Measurements from ENCODE around the gene SNX20.

SNX20 gene

GRCh38 chr16:50680556-50680893 is 587 bp downstream of the SNX20 start:
- DNase-seq, result no peak
- no peak for TF ChIP-seq CTCF (IDR thresholded peaks at IDR 0.05; ENCODE audit: low read depth, low read length)
- H3K36me3 ChIP-seq, result no peaks in the 10 kb centered on the region
- no peaks in the 10 kb centered on the region for H3K9me3 ChIP-seq (ENCODE audit: severe bottlenecking)
- H3K4me3 ChIP-seq (ENCODE audit: low read depth, low read length), result no peak overlapping the region
- no peaks in the 10 kb centered on the region for H3K27me3 ChIP-seq (ENCODE audit: insufficient read depth, low read depth, severe bottlenecking)
- no peak overlapping the region for H3K27ac ChIP-seq

- Histone ChIP-seq H3K9me3 (ENCODE audit: severe bottlenecking) (no peaks in the 10 kb centered on the region), H3K27me3 (ENCODE audit: insufficient read depth, low read depth, severe bottlenecking) (no peaks in the 10 kb centered on the region), H3K27ac (no peak overlapping the region), H3K36me3 (no peaks in the 10 kb centered on the region), H3K4me3 (ENCODE audit: low read depth, low read length) (no peak overlapping the region)
- no peak for TF ChIP-seq CTCF (IDR thresholded peaks at IDR 0.05; ENCODE audit: low read depth, low read length)
- no peak for DNase-seq
Observed at GRCh38 chr16:50679676-50680555, 1.2 kb downstream of the SNX20 start.

- Histone ChIP-seq H3K27me3 (ENCODE audit: insufficient read depth, low read depth, severe bottlenecking) (no peaks in the 10 kb centered on the region), H3K4me3 (ENCODE audit: low read depth, low read length) (no peak overlapping the region), H3K36me3 (no peaks in the 10 kb centered on the region), H3K27ac (no peak overlapping the region), H3K9me3 (ENCODE audit: severe bottlenecking) (no peaks in the 10 kb centered on the region)
- no peak for TF ChIP-seq CTCF (IDR thresholded peaks at IDR 0.05; ENCODE audit: low read depth, low read length)
- no peak for DNase-seq
Observed at GRCh38 chr16:50679266-50679665, 1.8 kb downstream of the SNX20 start.

GRCh38 chr16:50678531-50678930 is 2.6 kb downstream of the SNX20 start:
- no peak overlapping the region for H3K27ac ChIP-seq
- DNase-seq, result no peak
- H3K4me3 ChIP-seq (ENCODE audit: low read depth, low read length), result no peak overlapping the region
- TF ChIP-seq CTCF (IDR thresholded peaks at IDR 0.05; ENCODE audit: low read depth, low read length), result no peak
- H3K27me3 ChIP-seq (ENCODE audit: insufficient read depth, low read depth, severe bottlenecking), result no peaks in the 10 kb centered on the region
- H3K9me3 ChIP-seq (ENCODE audit: severe bottlenecking), result no peaks in the 10 kb centered on the region
- H3K36me3 ChIP-seq, result no peaks in the 10 kb centered on the region

- H3K27ac ChIP-seq, result no peak overlapping the region
- peaks cover 1% of the 10 kb centered on the region for H3K9me3 ChIP-seq (ENCODE audit: severe bottlenecking)
- H3K36me3 ChIP-seq, result no peaks in the 10 kb centered on the region
- H3K27me3 ChIP-seq (ENCODE audit: insufficient read depth, low read depth, severe bottlenecking), result no peaks in the 10 kb centered on the region
- no peak for DNase-seq
- H3K4me3 ChIP-seq (ENCODE audit: low read depth, low read length), result no peak overlapping the region
- peak; percentile 78 for TF ChIP-seq CTCF (IDR thresholded peaks at IDR 0.05; ENCODE audit: low read depth, low read length)
Observed at GRCh38 chr16:50677351-50677750, 3.8 kb downstream of the SNX20 start.

All from WERI-Rb-1 (cell line).